SU-DHL-6 (cell line): ENCODE measurements around the gene PLEKHG3.

Experiments used
- H2AFZ ChIP-seq: fragments of 200-600 bp; sonication (generic); 2 replicates; pipeline ENCODE4 v1.6.1; 2014; ENCODE audit warnings: low read depth, mild to moderate bottlenecking, moderate library complexity, mixed read lengths, antibody characterized with exemption, low read length; ENCODE audit not compliant: severe bottlenecking
- H3F3A ChIP-seq: fragments of 200-600 bp; shearing (Covaris generic); 2 replicates; pipeline ENCODE4 v1.6.0; 2016; ENCODE audit warnings: antibody characterized with exemption, mild to moderate bottlenecking; ENCODE audit not compliant: insufficient read depth
- H3K27ac ChIP-seq: fragments of 200-600 bp; sonication (generic); 2 replicates; pipeline ENCODE4 v1.5.1; 2016; ENCODE audit warnings: low read depth, mild to moderate bottlenecking, low read length, moderate library complexity, mixed read lengths
- H3K27me3 ChIP-seq: fragments of 200-600 bp; sonication (generic), shearing (Covaris generic); 2 replicates; pipeline ENCODE4 v1.6.0; 2014; ENCODE audit warnings: mild to moderate bottlenecking, low read length
- H3K36me3 ChIP-seq: fragments of 200-600 bp; sonication (generic); 2 replicates; pipeline ENCODE4 v1.6.1; 2014; ENCODE audit warnings: mild to moderate bottlenecking, low read length, mixed read lengths
- H3K4me2 ChIP-seq: fragments of 300-600, 200-600 bp; shearing (Covaris generic), sonication (generic); 2 replicates; pipeline ENCODE4 v1.6.0; 2014; ENCODE audit warnings: low read length, low read depth, mild to moderate bottlenecking; ENCODE audit not compliant: poor library complexity, severe bottlenecking
- H3K4me3 ChIP-seq: fragments of 200-600 bp; sonication (generic); 2 replicates; pipeline ENCODE4 v1.5.1; 2014; ENCODE audit warnings: antibody characterized with exemption, low read length, mild to moderate bottlenecking, mixed read lengths; ENCODE audit not compliant: insufficient read depth, poor library complexity, severe bottlenecking
- H3K79me2 ChIP-seq: fragments of 200-600 bp; sonication (generic); 2 replicates; pipeline ENCODE4 v1.6.1; 2014; ENCODE audit warnings: mild to moderate bottlenecking, low read length, moderate library complexity; ENCODE audit not compliant: insufficient read depth
- H3K9ac ChIP-seq: fragments of 200-600 bp; sonication (generic); 2 replicates; pipeline ENCODE4 v1.7.0; 2014; ENCODE audit warnings: mild to moderate bottlenecking, low read length
- H3K9me2 ChIP-seq: fragments of 200-600 bp; sonication (generic); replicated peaks from 2 replicates; pipeline ENCODE4 v1.6.1; 2014; ENCODE audit warnings: low read length; ENCODE audit not compliant: insufficient read depth
- H3K9me3 ChIP-seq: fragments of 200-600 bp; sonication (generic); 2 replicates; pipeline ENCODE4 v1.6.1; 2014; ENCODE audit warnings: low read length, mixed read lengths; ENCODE audit not compliant: insufficient read depth
- H4K20me1 ChIP-seq: fragments of 200-600 bp; sonication (generic); 2 replicates; pipeline ENCODE4 v1.6.1; 2014; ENCODE audit warnings: low read depth, mild to moderate bottlenecking, antibody characterized with exemption, low read length, moderate library complexity, mixed read lengths
- CTCF ChIP-seq: fragments of 200-600 bp; sonication (generic); IDR thresholded peaks from one replicate; pipeline ENCODE4 v1.5.1; 2017; ENCODE audit warnings: antibody characterized with exemption, mild to moderate bottlenecking, low read length, moderate library complexity; ENCODE audit not compliant: insufficient read depth, poor library complexity, severe bottlenecking
- EZH2phosphoT487 ChIP-seq: fragments of 200-600 bp; sonication (generic), shearing (Covaris generic); conservative IDR thresholded peaks from 2 replicates; pipeline ENCODE4 v1.6.1; 2018; ENCODE audit warnings: mild to moderate bottlenecking, antibody characterized with exemption, low read length, moderate library complexity, mixed read lengths

The PLEKHG3 gene

GRCh38 chr14:64730681-64731080 is 26.5 kb downstream of the PLEKHG3 start:
- H3K27ac ChIP-seq, result no peak overlapping the region
- no peak for TF ChIP-seq CTCF
- TF ChIP-seq EZH2phosphoT487, result no peak
- H3K4me2 ChIP-seq, result no peak overlapping the region
- no peak overlapping the region for H3K9ac ChIP-seq
- H3K79me2 ChIP-seq, result no peaks in the 10 kb centered on the region
- no peak overlapping the region for H2AFZ ChIP-seq
- no peaks in the 10 kb centered on the region for H3K36me3 ChIP-seq
- no peaks in the 10 kb centered on the region for H4K20me1 ChIP-seq
- no peaks in the 10 kb centered on the region for H3K27me3 ChIP-seq
- H3F3A ChIP-seq, result no peaks in the 10 kb centered on the region
- no peaks in the 10 kb centered on the region for H3K9me3 ChIP-seq
- H3K9me2 ChIP-seq, result no peaks in the 10 kb centered on the region
- H3K4me3 ChIP-seq, result no peak overlapping the region

GRCh38 chr14:64731141-64731581 is 26.9 kb downstream of the PLEKHG3 start:
- no peaks in the 10 kb centered on the region for H3K9me2 ChIP-seq
- no peaks in the 10 kb centered on the region for H4K20me1 ChIP-seq
- H3K79me2 ChIP-seq, result no peaks in the 10 kb centered on the region
- no peak for TF ChIP-seq EZH2phosphoT487
- H3K9me3 ChIP-seq, result no peaks in the 10 kb centered on the region
- no peaks in the 10 kb centered on the region for H3F3A ChIP-seq
- no peak overlapping the region for H3K27ac ChIP-seq
- no peak overlapping the region for H3K4me2 ChIP-seq
- no peaks in the 10 kb centered on the region for H3K36me3 ChIP-seq
- H3K9ac ChIP-seq, result no peak overlapping the region
- no peak overlapping the region for H3K4me3 ChIP-seq
- H2AFZ ChIP-seq, result no peak overlapping the region
- no peaks in the 10 kb centered on the region for H3K27me3 ChIP-seq

- Histone ChIP-seq H4K20me1 (no peaks in the 10 kb centered on the region), H3K9ac (no peak overlapping the region), H3K27me3 (no peaks in the 10 kb centered on the region), H3K4me3 (no peak overlapping the region), H3K4me2 (no peak overlapping the region), H3K79me2 (no peaks in the 10 kb centered on the region), H3F3A (no peaks in the 10 kb centered on the region), H3K9me2 (no peaks in the 10 kb centered on the region), H3K27ac (no peak overlapping the region), H3K9me3 (no peaks in the 10 kb centered on the region), H2AFZ (no peak overlapping the region), H3K36me3 (no peaks in the 10 kb centered on the region)
- no peak for TF ChIP-seq EZH2phosphoT487
Measured at GRCh38 chr14:64732066-64732465, 27.8 kb downstream of the PLEKHG3 start.

GRCh38 chr14:64732536-64733120 is 28.4 kb downstream of the PLEKHG3 start:
- H2AFZ ChIP-seq, result no peak overlapping the region
- TF ChIP-seq CTCF (no peak), EZH2phosphoT487 (no peak)
- no peaks in the 10 kb centered on the region for H3K9me2 ChIP-seq
- H3K9me3 ChIP-seq, result no peaks in the 10 kb centered on the region
- no peaks in the 10 kb centered on the region for H3F3A ChIP-seq
- H3K27me3 ChIP-seq, result no peaks in the 10 kb centered on the region
- H3K4me2 ChIP-seq, result no peak overlapping the region
- H3K27ac ChIP-seq, result no peak overlapping the region
- no peak overlapping the region for H3K4me3 ChIP-seq
- no peaks in the 10 kb centered on the region for H3K36me3 ChIP-seq
- no peaks in the 10 kb centered on the region for H3K79me2 ChIP-seq
- H4K20me1 ChIP-seq, result no peaks in the 10 kb centered on the region
- no peak overlapping the region for H3K9ac ChIP-seq
